ENCODE measurements around the gene USH2A. TPM values are rescaled to one million over a fixed set of nuclear protein-coding genes. Genes with fewer than 3 reads are reported as not detected.

USH2A gene
- total RNA-seq, 2 donors from 2014 or later = 0.62 to 3.1 TPM

DNA sequence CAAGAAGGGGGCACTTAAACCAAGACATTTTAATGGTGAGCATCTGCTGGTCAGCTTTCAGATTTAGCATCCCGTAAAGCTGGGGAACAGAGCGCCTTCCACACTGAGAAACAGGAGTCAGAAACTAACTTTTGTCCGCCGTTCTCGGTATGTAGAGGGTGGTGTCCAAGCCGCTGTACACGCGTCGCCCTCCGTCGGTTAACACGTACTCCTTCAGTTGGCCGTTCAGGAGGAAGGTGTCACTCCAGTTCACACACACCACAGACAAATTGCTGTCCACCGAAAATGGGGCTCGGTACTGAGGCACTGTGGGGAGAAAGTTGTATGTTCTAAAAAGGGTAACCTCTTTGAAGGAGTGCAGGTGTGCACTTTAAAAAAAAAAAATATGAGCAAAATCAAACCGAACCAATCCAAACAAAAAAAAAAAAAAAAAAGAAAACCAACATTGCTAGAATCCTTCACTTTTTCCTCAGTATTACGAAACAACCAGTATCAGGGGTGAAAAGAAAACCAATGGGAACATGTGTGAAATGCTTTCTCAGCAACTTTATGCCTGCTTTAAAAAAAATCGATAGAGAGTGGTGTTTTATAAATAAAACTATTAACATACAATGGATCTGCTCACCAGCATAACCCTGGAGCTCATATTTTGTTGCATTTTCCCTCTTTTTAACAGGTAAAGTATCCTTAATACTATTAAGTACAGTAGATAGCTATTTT is 782.7 kb downstream of the USH2A start:
- H3K4me3 ChIP-seq (ENCODE audit: low read length) = no peak overlapping the region
- TF ChIP-seq, protein P1, sequence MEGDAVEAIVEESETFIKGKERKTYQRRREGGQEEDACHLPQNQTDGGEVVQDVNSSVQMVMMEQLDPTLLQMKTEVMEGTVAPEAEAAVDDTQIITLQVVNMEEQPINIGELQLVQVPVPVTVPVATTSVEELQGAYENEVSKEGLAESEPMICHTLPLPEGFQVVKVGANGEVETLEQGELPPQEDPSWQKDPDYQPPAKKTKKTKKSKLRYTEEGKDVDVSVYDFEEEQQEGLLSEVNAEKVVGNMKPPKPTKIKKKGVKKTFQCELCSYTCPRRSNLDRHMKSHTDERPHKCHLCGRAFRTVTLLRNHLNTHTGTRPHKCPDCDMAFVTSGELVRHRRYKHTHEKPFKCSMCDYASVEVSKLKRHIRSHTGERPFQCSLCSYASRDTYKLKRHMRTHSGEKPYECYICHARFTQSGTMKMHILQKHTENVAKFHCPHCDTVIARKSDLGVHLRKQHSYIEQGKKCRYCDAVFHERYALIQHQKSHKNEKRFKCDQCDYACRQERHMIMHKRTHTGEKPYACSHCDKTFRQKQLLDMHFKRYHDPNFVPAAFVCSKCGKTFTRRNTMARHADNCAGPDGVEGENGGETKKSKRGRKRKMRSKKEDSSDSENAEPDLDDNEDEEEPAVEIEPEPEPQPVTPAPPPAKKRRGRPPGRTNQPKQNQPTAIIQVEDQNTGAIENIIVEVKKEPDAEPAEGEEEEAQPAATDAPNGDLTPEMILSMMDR (conservative IDR thresholded peaks at IDR 0.05) = no peak

DNA sequence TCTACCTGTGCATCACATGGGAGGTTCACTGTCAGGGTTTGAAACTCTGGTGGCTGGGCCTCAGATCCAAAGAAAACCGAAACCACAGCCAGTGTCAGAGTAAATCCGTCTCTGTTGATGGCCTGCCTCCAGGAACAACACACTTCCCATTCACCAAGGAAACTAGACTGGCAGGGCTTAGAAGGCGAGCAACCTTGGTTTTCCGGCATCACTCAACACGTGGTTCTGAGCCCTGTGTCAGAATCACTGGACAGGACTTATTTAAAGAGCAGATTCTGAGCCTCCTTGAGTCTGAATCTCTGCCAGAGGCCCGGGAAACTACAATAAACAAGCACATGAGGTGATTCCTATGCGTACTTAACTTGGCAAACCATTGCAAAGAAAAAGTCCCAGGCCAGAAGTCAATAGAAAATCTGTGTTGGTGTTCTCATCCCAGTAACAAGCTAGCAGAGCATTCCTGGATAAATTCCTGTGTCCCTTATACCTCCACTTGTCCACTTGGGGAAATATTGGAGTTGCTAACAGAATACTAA is 786.1 kb downstream of the USH2A start:
- Mint-ChIP-seq H3K4me1 (peaks cover 17% of the 10 kb centered on the region), H3K27ac (peak overlapping the region; percentile 6), H3K4me3 (no peak overlapping the region), H3K36me3 (ENCODE audit: low read depth) (no peaks in the 10 kb centered on the region), H3K27me3 (ENCODE audit: insufficient read depth) (no peaks in the 10 kb centered on the region), H3K9me3 (no peaks in the 10 kb centered on the region)
- Histone ChIP-seq H3K9me3 (ENCODE audit: control insufficient read depth, low read length) (no peaks in the 10 kb centered on the region), H3K27me3 (ENCODE audit: control insufficient read depth, insufficient read depth, low read length, poor library complexity, severe bottlenecking) (no peaks in the 10 kb centered on the region), H3K4me1 (ENCODE audit: control insufficient read depth, insufficient read depth, low read length) (peaks cover 8% of the 10 kb centered on the region), H3K4me3 (ENCODE audit: low read length) (no peak overlapping the region), H3K27ac (ENCODE audit: low read depth, low read length) (no peak overlapping the region), H3K9ac (ENCODE audit: extremely low read depth, low read length, poor library complexity, severe bottlenecking) (no peak overlapping the region), H3K36me3 (ENCODE audit: control insufficient read depth, insufficient read depth, low read length) (no peaks in the 10 kb centered on the region)
- TF ChIP-seq, protein P1 (conservative IDR thresholded peaks at IDR 0.05) = no peak
- DNase-seq = no peak
- WGBS, 2 experiments (ENCODE audit: insufficient coverage in 1 of 2, insufficient read length in 1 of 2) = 89 to 93% methylated on average over 3 to 7 of the region's 7 CpGs

More for the DNA sequence above, 782.7 kb downstream of the USH2A start:
- no peak for DNase-seq
- H3K4me1 ChIP-seq (ENCODE audit: control insufficient read depth, insufficient read depth, low read length) = peaks cover 8% of the 10 kb centered on the region
- Mint-ChIP-seq H3K27me3 (ENCODE audit: insufficient read depth) (no peaks in the 10 kb centered on the region), H3K4me1 (peaks cover 17% of the 10 kb centered on the region), H3K36me3 (ENCODE audit: low read depth) (no peaks in the 10 kb centered on the region), H3K27ac (no peak overlapping the region), H3K9me3 (no peaks in the 10 kb centered on the region), H3K4me3 (no peak overlapping the region)
- no peaks in the 10 kb centered on the region for H3K36me3 ChIP-seq (ENCODE audit: control insufficient read depth, insufficient read depth, low read length)
- WGBS, 2 experiments (ENCODE audit: insufficient coverage in 1 of 2, insufficient read length in 1 of 2) = 90 to 95% methylated on average over 2 to 15 of the region's 18 CpGs
- H3K9ac ChIP-seq (ENCODE audit: extremely low read depth, low read length, poor library complexity, severe bottlenecking) = no peak overlapping the region
- H3K27me3 ChIP-seq (ENCODE audit: control insufficient read depth, insufficient read depth, low read length, poor library complexity, severe bottlenecking) = no peaks in the 10 kb centered on the region
- no peaks in the 10 kb centered on the region for H3K9me3 ChIP-seq (ENCODE audit: control insufficient read depth, low read length)
- no peak overlapping the region for H3K27ac ChIP-seq (ENCODE audit: low read depth, low read length)

DNA sequence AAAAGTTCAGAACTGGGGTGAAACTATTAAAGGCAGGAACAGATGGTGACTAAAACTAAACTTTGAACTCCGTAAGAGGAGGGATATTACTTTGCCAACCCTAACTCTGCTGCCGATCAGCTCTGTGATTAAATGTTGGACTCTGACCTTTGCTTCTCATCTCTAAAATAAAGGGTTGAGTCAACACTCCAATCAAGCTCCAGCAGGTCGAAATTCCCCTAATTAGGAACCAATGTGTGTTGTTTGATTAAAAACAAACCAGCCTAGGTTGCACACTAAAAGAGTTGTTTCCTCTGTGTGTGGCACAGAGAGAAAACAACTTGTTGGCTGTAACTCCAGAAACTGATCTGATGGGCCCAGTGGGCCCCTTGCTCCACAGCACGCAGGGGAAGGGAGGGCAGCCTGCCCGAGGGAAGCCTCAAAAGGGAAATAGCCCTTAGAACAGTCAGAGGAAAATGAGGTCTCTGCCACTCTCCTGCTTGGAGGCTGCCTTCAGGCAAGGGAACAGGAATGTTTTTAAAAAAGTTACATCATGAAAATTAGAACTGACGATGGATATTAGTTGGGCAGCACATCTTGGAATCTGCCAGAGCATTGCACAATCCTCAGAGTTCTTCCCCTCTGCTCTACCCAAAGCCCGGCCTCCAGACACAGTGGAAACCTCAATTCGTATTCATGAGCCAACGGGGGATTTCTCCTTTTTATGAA is 786.8 kb downstream of the USH2A start:
- Histone ChIP-seq H3K27me3 (ENCODE audit: control insufficient read depth, insufficient read depth, low read length, poor library complexity, severe bottlenecking) (no peaks in the 10 kb centered on the region), H3K9ac (ENCODE audit: extremely low read depth, low read length, poor library complexity, severe bottlenecking) (no peak overlapping the region), H3K9me3 (ENCODE audit: control insufficient read depth, low read length) (no peaks in the 10 kb centered on the region), H3K27ac (ENCODE audit: low read depth, low read length) (no peak overlapping the region), H3K4me1 (ENCODE audit: control insufficient read depth, insufficient read depth, low read length) (peaks cover 8% of the 10 kb centered on the region), H3K36me3 (ENCODE audit: control insufficient read depth, insufficient read depth, low read length) (no peaks in the 10 kb centered on the region), H3K4me3 (ENCODE audit: low read length) (no peak overlapping the region)
- Mint-ChIP-seq H3K27ac (peak overlapping the region; percentile 6), H3K27me3 (ENCODE audit: insufficient read depth) (no peaks in the 10 kb centered on the region), H3K36me3 (ENCODE audit: low read depth) (no peaks in the 10 kb centered on the region), H3K4me1 (peaks cover 17% of the 10 kb centered on the region), H3K9me3 (no peaks in the 10 kb centered on the region), H3K4me3 (no peak overlapping the region)
- TF ChIP-seq, protein P1 (conservative IDR thresholded peaks at IDR 0.05) = no peak
- 93% methylated on average over 3 to 9 of the region's 9 CpGs for WGBS, 2 experiments (ENCODE audit: insufficient coverage in 1 of 2, insufficient read length in 1 of 2)
- DNase-seq = no peak

Measured in endodermal cell (in vitro differentiated cells).